Bone marrow (tissue), 2 donors: ENCODE data around the gene CRTAP.
"Not testable (repeated sequence)": the region's sequence is repeated elsewhere in the genome, so short reads cannot be mapped to it uniquely, and the experiment has no call there.

Experiments
- DNase-seq, 2 donors: peaks; one replicate each; lab custom pipeline; 2025; lab: John Stamatoyannopoulos, UW

Gene CRTAP

DNA sequence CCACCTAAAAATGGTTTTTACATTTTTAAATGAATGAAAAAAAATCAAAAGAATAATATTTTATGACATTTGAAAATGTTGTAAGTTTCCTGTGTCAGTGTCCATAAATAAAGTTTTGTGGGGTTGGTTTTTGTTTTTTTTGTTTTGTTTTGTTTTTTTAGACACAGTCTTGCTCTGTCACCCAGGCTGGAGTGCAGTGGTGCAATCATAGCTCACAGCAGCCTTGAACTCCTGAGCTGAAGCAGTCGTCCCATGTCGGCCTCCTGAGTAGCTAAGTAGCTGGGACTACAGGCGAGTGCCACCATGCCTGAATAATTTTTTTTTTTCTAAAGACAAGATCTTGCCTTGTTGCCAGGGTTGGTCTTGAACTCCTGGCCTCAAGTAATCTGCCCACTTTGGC, 14.1 kb upstream of the CRTAP start:
- no peak for DNase-seq

- no peak for DNase-seq
Observed at GRCh38 chr3:33100229-33100628, 13.6 kb upstream of the CRTAP start.

- DNase-seq, result no peak
Observed at GRCh38 chr3:33103034-33103433, 10.8 kb upstream of the CRTAP start.

DNA sequence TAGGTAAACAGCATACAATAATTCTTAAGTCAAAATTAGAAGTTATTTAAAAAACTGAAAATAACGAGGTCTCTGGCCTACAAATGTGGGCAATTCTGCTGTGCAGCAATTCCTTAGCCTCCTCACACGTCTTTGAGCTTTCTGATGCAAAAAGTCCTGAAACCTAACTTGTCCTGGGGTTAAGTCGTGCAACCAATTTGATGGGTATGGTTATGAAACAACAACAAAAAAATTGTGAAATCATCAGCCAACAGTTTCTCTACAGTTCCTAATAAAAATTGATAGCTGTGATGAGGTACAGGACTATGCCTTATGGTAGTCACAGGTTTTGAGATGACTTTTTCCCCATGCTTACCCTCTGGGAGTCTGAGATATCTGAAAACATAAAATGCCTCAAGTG, 10.3 kb upstream of the CRTAP start:
- no peak for DNase-seq

DNA sequence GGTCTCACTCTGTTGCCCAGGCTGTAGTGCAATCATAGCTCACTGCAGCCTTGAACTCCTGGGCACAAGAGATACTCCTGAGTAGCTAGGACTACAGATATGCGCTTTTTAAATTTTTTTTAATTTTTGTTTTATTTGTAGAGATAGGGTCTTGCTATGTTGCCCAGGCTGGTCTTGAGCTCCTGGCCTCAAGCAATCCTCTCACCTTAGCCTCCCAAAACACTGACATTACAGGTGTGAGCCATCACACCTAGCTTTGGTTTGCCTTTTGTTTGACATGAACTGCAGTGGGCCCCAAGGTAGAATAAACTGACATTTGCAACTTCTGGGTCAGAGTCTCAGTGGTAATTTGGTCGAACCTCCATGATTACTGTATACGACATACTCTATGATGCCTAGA, 9.0 kb upstream of the CRTAP start:
- no peak for DNase-seq

DNA sequence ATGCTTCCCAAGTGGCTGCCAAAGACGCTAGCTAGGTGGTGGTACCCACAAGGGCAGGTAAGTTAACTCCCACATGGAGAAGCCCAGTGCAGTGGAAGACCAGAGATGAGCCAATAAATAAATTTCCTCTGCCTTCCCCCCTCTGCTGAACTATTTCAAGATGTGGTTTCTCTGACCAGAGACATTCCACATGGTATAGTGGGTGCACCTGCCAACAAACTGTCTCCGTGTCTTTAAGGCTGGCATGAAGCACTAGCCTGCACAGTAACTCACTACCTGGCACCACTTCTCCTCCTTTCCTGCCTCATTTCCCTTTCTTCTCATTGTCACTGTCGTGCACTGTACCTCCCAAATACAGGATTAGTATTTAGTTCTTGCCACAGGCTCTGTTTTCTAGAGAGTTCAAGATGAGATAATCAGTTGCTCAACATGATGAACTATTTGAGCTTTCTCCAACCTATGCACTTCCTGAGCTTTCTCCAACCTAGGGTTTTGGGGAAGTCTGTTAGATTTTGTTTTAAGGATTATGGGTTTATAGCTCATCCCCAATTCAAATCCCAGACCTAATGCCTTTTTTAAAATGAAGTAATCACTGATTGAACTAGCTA, 8.4 kb upstream of the CRTAP start:
- DNase-seq, result no peak

DNA sequence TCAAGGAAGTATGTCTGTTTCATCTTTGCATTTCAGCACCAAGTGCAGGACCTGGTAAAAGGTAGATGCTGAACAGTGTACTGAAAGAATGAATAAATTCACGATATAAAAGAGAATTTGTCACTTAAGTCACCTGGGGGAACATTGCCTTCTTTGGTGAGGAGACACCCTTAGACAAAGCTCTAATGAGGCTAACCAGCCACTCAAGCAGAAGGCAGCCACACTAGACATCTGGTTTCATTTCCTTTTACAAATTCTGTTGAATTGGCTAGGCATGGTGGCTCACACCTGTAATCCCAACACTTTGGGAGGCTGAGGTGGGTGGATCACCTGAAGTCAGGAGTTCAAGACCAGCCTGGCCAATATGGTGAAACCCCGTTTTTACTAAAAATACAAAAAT, 7.0 kb upstream of the CRTAP start:
- not testable (repeated sequence) for DNase-seq

DNA sequence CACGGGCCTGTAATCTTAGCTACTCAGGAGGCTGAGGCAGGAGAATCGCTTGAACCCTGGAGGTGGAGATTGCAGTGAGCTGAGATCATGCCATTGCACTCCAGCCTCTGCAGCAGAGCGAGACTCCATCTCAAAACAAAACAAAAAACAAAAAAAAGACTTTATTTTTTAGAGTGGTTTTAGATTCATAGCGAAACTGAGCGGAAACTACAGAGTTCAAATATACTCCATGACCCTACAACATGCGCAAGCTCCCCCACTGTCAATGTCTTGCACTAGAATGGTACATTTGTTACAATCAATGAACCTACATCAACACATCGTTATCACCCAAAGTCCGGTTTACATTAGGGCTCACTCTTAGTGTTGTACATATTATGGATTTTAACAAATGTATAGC, 2.2 kb upstream of the CRTAP start:
- no peak for DNase-seq

- no peak for DNase-seq
Observed at GRCh38 chr3:33114622-33115023, 809 bp downstream of the CRTAP start.

DNA sequence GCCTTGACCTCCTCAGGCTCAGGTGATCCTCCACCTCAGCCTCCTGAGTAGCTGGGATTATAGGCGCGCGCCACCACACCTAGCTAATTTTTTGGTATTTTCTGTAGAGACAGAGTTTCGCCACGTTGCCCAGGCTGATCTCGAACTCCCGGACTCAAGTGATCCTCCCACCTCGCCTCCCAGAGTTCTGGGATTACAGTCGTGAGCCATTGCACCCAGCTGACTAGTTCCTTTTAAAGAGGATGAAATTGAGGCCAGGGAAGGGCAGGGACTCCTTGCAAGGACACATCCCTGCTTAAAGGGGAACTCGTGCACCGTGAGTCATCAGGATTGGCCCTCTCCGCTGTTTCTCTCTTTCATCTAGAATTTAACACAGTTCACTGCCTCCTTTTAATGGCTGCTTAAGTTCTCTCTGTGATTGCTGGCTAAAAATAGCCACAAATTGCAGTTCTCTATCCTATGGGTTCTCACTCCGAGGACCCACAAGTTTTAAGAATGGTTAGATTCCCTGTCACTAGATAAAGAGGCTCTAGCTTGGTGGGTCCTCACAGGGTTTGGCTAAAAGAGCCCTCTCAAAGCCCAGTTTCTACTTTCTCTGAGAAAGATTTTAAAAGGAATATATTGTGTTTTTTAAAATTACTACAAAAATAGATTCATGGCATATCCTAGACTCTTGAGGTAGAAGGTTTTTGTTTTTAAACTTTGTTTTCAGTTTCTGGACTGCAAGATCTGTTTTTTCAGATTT, 1.4 kb downstream of the CRTAP start:
- DNase-seq, result peak; percentile 36 to 75

- no peak for DNase-seq
Observed at GRCh38 chr3:33117461-33117860, 3.6 kb downstream of the CRTAP start.

DNA sequence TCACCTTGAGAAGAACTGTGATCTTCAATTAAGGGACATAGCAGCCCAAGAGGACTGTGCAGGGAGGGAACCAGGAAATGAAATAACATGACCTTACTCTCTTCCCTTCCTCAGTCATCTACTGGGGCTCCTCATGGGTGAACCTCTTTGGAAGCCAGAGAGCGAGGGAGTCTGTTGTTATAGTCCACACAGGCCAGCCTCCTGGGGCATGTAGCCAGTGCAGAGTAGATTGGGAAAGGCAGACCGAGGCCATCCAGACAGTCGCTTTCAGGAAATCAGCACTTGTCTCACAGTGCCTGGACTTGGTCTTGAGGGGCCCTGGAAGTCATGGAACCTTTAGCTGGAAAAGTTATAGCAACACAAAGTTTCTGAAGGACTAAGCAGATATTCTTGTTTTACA, 6.1 kb downstream of the CRTAP start:
- no peak for DNase-seq

- DNase-seq, result no peak
Observed at GRCh38 chr3:33122991-33123390, 9.2 kb downstream of the CRTAP start.

- DNase-seq, result no peak
Observed at GRCh38 chr3:33124638-33125037, 10.8 kb downstream of the CRTAP start.

DNA sequence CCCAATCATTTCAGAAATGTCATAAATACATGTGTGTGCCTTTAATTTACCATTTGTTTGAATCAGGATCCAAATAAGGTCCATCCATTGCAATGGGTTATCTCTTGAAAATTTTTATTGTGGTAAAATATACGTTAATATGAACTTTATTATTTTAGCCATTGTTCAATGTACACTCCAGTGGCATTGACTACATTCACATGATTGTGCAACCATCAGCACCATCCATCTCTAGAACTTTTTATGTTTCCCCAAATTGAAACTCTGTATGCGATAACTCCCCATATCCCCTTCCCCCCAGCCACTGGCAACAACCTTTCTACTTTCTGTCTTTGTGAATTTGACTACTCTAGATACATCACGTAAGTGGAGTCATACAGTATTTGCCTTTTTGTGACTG, 12.0 kb downstream of the CRTAP start:
- DNase-seq, result no peak

GRCh38 chr3:33128706-33129105, 14.9 kb downstream of the CRTAP start:
- DNase-seq, result no peak

DNA sequence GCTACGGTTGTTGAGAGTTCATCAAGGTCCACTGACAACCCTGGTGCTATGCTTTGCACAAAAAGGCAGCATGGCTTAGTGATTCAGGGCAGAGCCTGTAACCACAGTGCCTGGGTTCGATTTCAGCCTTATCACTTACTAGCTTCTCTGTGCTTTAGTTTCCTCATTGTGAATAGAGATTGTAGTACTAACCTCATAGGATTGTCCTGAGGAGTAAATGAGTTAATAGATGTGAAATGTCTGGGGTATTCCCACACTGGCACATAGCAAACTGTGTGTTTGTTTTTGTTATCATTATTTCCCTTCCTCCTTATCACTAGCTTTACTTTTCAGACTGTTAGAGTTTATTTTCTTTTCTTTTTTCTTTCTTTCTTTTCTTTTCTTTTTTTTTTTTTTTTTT, 16.3 kb downstream of the CRTAP start:
- no peak for DNase-seq

DNA sequence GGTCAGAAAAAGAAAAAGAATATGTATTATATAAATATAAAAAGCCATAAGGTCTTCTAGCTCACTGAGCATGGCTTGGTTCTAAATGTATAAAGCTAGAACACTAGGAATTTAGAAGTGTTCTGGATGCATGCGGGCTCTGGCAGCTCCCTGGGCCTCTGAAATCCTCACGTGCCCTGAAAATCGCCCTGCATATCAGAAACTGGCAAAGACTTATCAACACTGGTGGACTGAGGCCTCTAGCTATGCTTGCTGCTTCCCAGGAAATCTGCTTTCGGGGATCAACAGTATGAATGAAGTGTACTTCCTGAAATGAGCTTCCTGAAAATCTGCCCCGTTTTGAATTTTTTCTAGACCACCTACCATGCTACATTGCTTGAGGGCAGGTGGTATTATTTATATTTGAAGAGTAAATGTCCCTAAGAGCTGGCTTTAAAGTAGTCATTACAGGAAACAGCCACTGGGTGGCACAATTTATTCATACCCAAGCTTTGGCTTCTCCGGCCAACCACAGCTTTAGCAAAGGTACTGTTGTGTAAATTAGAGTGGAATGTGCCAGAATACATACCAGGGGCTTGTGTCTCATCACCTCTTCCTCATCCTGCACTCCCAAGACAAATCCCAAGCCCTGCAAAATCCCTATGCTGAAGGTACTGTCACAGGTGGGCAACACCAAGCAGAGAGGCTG, 17.7 kb downstream of the CRTAP start:
- peak in 1 of 2 donors; percentile 16 for DNase-seq

DNA sequence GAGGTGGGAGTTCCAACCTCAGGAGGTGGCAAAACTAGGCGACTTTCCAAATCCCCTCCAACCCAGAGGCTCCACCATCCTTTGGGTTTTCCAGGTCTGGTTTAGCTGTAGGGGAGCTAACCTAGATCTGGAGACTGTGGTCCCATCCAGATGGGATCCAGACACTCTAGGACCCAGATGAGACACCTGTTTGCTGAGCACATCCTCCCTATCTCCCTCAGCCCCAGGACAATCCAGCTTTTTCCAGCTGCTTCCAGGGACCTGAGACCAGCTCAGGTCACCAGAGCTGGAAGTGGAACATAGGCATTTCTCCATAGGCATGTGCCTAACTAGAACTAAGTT, 18.2 kb downstream of the CRTAP start:
- no peak for DNase-seq

DNA sequence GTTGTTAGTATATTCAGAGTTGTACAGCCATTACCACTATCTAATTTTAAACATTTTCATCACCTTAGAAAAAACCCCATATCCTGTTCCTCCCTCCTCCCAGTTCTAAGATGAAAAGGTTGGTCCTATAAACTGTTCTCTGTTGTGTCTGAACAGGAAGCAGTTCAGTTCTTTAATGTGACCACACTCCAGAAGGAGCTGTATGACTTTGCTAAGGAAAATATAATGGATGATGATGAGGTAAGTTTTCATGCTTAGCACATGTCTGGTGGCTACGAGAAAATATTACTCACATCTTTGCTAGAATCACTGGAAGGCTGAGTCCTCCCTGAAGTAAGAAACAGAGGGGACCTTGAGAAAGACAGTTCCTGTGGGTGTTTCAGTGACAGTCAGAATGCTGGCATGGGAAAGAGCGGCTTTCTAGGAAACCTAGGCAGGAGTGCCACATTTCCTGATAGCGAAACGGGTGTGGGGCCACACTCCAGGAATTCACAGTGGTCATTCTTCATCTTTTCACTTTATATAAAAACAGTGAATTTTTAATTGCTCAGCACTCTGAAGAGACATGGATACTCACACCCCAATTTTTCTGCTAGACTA, 20.3 kb downstream of the CRTAP start:
- no peak for DNase-seq

GRCh38 chr3:33137691-33138090, 23.9 kb downstream of the CRTAP start:
- DNase-seq, result no peak

DNA sequence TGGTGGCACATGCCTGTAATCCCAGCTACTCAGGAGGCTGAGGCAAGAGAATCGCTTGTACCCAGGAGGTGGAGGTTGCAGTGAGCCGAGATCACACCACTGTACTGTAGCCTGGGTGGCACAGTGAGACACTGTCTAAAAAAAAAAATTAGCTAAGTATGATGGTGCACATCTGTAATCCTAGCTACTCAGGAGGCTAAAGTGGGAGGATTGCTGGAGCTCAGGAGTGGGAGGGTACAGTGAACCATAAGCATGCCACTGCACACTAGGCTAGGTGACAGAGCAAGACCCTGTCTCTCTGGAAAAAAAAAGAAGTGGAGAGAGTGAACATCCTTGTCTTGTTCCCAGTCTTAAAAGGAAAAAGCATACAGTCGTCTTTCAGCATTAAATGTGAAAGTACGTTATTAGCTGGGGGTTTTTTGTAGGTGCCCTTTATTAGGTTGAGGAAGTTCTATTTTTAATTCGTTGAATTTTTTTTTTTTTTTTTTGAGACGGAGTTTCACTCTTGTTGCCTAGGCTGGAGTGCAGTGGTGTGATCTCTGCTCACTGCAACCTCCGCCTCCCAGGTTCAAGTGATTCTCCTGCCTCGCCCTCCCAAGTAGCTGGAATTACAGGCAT, 25.3 kb downstream of the CRTAP start:
- DNase-seq, result not testable (repeated sequence)

DNA sequence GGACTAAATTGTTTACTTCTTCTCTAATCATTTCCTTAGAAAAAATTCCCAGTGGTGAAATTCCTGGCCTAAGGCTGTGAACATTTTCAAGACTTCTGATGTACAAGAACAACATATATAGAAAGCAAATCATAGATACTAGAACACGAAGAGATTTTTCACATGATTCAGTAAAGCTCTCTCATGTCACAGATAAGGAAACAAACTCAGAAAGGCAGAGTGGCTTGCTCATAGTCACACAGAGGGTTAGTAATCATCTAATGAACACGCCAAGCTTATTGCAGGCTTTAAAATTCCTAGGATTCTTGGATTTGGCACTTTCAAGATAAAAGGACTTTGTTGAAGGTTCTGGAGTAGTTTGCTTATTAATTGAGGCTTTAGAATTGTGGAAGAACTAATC, 26.2 kb downstream of the CRTAP start:
- DNase-seq, result no peak
